HTR-8/SVneo (cell line): ENCODE measurements around the gene ESR2.
"Not testable (repeated sequence)": the region's sequence is repeated elsewhere in the genome, so short reads cannot be mapped to it uniquely, and the experiment has no call there.

Experiments used
- DNase-seq: peaks from one replicate; pipeline ENCODE4 v3.0.0; 2011; ENCODE audit warnings: low spot score, mixed read lengths; ENCODE audit not compliant: insufficient read length
- FAIRE-seq: peaks from 2 replicates; lab custom pipeline; 2011; peaks lifted over from hg19 to GRCh38; lab: Jason Lieb, UNC

ESR2 gene

DNA sequence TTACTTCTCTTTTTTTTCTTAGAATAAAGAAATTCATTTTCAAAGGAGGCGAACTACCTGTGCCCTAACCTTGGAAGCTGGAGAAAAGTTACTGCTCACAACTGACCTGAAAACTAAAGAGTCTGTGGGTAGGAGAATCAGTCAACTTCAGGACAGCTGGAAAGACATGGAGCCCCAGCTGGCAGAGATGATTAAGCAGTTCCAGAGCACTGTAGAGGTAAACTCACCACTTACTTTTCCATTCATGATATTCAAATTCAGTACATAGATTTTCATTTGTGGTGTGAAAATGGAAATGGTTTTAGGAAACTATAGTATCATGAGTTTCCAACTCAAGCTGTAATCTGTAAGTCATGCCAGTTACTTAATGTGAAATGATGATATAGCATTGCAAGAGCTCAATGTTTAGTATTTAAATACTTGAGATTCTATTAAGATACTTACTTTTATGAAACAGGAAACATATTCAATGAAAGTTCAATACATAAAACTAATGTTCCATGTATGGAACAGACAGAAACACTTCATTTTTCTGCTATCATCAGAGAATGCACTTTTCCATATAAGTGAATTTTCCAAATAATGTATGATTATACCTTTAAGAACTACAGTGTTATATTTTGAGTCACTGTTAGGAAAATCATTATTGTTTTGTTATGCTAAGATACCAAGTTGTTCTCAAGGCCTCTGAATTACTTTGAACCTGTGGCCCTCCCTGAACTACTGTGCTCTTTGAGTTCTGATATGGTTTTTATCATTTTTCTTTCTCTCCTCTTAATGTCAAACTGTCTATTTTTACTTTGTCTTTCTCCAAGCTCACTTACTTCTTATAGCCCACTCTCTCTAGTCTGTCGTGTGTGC lies 119.0 kb downstream of the ESR2 start:
- peak; percentile 88 for FAIRE-seq

DNA sequence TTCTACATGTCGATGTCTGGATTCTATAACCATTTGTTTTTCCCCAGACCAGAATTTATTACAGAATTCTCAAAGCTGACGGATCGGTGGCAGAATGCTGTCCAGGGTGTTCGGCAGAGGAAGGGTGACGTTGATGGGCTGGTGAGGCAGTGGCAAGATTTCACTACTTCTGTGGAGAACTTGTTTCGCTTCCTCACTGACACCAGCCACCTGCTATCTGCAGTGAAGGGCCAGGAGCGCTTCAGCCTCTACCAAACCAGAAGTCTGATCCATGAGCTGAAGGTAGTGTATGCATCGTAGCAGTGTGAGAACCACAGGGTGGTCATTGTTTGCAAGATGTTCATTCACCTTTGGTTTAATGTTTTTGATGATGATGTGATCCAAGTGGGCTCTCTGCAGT lies 124.0 kb downstream of the ESR2 start:
- no peak for DNase-seq
- peak; percentile 98 for FAIRE-seq

More for the DNA sequence above, 119.0 kb downstream of the ESR2 start:
- no peak for DNase-seq

DNA sequence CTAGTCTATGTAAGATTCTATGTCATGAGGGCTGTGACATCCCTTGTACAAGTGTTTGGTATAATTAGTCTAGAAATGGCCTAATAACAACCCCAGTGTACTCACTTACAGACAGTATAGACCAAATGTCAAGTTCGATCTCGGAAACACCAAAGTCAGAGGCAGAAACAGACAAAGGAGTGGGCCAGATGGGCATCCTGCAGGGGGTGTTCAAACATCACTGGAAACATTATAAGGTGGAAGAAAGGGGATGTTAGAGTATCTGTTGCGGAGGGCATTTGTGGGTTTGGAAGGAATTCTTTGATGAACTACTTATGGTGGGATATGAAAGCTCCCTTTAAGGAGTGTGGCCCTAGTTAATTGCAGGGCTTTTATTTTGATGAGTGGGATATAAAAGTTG lies 134.6 kb downstream of the ESR2 start:
- DNase-seq (no peak), FAIRE-seq (no peak)

DNA sequence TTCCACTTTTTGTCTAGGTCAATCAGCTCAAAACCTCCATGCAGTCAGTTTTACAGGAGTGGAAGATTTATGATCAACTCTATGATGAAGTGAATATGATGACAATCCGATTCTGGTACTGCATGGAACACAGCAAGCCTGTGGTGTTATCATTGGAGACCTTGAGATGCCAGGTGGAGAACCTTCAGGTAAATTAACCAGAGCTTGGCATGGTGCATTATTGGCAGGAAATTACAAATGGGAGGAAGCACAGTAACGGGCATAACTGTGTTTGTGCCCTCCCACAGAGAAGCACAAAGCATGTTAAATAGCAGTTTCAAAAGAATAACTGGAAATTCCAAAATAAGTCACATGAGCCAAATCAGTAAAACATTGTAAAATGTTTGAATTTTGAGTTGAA lies 135.6 kb downstream of the ESR2 start:
- FAIRE-seq (no peak), DNase-seq (no peak)

DNA sequence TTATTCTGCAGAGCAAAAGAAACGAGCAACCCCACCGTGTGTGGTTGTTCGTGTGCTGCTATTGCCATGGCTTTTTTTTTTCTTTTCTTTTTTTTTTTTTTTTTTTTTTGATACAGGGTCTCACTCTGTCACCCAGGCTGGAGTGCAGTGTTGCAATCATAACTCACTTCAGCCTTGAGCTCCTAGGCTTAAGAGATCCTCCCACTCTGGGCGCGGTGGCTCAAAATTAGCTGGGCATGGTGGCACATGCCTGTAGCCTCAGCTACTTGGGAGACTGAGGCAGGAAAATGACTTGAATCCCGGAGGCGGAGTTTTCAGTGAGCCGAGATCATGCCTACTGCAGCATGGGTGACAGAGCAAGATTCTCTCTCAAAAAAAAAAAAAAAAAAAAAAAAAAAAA lies 144.2 kb downstream of the ESR2 start:
- FAIRE-seq (no peak), DNase-seq (no peak)

DNA sequence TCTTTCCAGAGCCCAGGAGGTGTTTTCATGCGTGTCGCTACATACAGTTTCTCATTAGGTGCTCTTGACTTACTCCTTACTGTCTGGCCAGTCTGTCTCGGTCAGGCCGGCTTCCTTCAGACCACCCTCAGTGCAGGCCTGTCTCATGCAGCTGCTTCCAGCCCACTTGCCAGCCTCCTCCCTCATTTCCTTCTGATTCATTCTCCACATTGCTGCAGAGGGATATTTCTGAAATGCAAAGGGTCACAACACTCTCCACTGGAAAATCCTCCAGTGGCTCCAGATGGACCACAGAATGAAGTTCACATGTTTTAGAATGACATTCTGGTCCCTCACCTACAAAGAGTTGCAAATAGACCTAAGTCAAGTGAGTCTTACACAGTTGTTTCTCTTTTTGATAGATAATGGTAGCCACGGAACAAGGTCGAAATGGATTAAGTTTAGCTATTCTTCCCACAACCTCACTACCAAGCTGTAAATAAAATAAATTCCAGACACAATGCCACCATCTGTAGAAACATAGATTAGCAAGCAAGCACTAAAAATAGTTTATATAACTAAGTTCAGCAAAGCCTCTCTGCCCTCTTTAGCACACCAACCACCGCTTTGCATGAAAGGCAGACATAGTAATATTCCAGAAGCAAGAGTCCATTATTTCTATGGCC lies 146.9 kb downstream of the ESR2 start:
- FAIRE-seq = peak; percentile 92
- no peak for DNase-seq

DNA sequence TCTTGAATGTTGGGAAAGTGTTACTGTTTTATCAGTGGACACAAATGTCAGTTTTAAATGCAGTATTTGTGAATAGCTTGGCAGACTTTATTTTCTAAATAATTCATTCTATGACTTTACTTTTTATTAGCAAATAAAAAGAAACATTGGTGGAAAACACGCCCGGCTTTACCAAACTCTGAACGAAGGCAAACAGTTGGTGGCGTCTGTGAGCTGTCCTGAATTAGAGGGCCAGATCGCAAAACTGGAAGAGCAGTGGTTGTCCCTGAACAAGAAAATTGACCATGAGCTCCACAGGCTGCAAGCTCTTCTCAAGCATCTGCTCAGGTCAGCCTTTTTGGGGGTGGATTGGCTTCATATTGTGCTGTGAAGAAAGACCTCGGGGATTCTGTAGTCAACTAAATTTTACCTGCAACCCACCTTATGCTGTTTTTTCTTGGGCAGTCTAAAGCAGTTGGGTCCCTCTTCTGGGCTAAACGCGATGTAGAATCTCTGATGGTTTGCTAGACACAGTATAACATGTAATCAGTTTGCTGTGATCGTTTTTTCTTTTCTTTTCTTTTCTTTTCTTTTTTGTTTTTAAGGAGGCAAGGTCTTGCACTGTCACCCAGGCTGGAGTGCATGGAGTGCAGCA lies 156.4 kb downstream of the ESR2 start:
- FAIRE-seq = no peak

DNA sequence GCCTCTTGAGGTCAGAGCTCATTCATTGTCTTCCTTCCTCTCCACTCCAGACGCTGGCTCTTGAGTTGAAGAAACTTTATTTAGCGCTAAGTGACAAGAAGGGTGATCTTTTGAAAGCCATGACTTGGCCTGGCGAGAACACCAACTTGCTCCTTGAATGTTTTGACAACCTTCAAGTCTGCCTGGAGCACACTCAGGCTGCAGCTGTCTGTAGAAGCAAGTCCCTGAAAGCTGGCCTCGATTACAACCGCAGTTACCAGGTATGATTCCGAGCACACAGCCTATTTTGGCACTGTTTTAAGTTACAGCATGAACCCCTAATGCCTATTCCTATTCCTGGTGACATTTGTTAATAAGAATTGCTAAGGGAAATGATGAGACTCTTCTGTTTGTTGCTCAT lies 167.6 kb downstream of the ESR2 start:
- FAIRE-seq = peak; percentile 95
- DNase-seq = no peak

More for the DNA sequence above, 156.4 kb downstream of the ESR2 start:
- DNase-seq = no peak

DNA sequence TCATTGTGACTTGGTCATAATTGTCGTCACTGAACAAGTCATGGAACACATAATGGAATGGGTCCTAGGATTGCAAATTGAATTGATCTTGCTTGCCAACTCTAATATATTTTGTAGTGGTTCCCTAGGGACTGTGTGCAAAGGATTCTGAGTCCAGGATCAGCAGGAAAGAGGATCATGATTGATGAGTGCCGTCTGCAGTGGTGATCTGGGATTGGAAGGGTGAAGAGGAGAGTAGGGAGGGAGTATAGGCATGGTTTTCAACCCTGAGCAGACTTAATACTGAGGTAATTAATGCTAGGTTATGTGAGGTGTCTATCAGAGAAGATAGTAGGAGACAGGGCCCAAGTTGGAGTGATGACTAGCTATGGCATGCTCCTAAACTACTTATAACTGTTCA lies 168.9 kb downstream of the ESR2 start:
- FAIRE-seq = no peak
- DNase-seq = no peak

DNA sequence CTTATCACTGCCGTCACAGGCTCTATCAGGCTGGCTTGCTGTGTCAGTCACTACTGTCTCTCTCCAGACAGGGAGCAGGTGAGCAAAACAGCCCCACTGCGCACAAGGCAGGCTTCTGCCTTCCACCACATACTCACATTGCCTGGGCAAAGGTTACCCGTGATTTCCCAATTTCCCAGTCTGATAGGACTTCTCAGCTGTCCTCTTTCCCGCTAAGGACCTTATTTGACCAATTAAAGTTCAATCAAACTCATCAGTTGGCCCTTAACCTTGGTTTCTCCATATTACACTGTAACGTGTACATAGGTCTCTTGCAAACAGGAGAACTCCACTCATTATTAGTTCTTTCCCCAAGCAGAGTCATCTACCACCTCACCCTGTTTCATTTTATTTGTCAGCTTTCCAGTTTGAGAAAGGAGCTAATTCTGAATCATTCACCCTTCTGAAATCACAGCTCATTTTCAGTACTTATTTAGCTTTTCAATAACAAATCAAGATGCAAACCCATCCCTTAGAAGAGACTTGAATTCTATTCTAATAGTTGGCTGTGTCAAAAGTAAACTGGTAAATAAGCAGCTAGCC lies 170.8 kb downstream of the ESR2 start:
- FAIRE-seq (peak; percentile 83), DNase-seq (no peak)

DNA sequence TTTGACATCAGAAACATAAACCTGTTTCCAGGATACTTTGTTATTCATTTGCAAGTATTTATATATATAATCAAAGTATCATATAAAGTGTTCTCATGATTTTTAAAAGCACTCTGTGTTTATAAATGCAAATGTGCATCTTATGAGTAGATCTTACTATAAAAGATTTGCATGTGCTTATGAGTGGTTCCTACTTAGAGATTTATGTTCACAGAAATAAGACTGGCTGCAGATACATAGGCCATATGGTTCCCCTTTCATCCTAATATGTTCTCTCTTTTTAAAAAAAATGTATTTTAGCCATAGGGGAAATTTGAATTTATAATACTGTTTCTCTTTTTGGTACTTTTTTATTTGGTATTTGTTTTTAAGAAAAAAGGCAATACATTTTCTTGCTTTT lies 174.2 kb downstream of the ESR2 start:
- DNase-seq (no peak), FAIRE-seq (no peak)

DNA sequence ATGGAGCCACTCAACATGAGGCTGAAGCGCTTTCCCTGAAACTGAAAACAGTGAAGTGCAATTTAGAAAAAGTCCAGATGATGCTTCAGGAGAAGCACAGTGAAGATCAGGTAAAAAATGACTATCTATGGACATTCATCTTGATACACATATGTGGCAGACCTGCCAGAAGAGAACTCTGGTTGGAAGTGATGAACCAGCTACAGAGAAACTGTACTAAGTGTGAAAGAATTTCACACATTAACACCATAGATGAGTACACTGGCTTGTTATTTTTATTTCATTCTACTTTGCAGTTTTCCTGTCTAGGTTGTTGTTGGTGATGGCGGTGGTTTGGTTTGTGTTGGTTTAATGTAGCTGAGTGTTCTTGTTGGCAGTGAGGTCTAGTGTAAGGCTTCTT lies 174.7 kb downstream of the ESR2 start:
- FAIRE-seq = peak; percentile 83

DNA sequence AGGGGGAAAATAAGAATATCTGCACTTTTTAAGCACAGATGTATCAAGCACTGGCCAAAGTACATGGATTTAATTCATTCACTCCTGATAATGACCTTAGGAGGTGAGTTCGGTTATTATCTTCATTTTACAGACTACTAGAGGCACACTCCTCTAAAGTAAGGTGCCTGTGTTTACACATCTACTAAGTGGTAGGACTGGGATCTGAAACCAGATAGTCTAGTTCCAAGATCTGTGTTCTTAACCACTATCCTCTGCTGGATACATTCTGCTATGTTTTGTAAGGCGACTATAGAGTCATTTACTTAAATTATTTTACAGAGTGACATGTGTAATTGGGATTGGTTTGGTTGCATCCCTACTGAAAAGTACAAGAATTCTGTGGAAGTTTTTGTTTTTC lies 175.3 kb downstream of the ESR2 start:
- DNase-seq (no peak), FAIRE-seq (peak; percentile 72)

More for the DNA sequence above, 174.7 kb downstream of the ESR2 start:
- no peak for DNase-seq

DNA sequence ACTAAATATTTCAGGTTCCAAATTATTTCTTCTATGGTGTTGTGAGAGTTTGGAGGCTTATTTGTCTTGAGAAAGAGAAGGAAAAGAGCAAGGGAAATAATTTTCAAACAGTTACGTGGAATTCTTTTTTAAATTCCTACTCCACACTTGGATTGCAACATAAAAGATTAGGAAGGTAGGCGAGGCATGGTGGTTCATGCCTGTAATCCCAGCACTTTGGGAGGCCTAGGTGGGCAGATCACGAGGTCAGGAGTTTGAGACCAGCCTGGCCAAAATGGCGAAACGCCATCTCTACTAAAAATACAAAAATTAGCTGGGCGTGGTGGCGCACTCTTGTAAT lies 175.8 kb downstream of the ESR2 start:
- not testable (repeated sequence) for DNase-seq, FAIRE-seq

DNA sequence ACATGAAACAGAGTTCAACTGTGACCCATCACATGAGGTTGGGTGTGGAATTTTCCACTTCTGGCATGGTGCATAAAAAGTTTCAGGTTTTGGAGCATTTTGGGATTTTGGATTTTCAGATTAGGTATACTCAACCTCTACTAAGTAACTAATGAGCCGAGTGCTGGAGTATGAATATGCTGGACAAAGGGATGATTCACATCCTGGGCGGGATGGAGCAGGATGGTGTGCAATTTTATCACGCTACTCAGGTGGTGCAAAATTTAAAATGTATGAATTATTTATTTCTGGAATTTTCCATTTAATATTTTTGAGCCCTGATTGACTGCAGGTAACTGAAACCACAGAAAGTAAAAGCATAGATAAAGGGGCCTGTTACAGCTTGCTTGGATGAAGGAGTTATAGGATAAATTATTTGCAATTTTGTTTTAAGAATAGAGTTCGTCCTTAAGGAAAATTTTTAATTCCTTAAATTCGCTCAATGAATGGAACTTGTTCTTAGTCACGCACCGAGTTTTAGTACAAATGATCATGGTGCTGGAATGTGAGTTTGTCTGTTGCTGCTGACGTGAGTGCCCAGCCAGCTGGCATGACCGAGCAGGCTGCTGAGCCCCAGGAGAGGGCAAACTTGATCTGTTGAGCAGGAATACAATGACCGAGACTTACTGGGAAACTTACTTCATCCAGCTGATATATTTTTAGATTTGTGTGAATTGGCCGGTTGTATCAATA lies 176.3 kb downstream of the ESR2 start:
- FAIRE-seq = peak; percentile 82
- DNase-seq = no peak

DNA sequence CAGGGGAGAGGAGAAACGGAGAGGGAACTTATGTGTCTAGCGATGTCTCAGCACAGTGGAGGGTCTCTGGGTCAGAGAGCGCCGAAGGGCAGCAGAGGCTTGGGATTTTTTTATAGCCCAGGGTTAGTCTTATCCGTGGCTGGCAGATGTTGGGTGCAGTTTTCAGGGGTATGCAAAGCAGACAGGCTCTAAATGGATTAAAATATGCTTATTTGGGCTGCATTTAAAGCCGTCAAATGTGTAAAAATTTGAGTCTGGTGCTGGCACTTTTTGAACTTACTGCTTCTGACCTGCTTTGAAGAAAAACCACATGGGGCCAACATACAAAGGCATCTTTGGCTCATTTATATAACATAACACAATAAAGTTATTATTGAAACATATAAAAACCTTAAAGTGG lies 178.8 kb downstream of the ESR2 start:
- DNase-seq = no peak
- no peak for FAIRE-seq

DNA sequence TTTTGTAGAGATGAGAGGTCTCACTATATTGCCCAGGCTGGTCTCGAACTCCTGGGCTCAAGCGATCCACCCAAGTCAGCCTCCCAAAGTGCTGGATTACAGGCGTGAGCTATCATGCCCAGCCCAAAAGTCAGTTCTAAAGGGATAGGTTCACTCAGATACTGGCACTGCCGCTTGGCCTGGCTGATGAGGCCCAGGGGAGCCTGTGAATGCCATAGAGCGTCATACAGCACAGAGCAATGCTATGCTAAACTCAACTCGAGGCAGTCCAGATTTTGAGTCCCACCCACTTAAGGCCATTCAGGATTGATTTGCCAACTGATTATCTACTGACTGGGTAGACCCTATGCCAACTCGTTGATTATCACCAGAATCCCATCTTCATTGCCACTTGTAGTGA lies 179.4 kb downstream of the ESR2 start:
- peak; percentile 81 for FAIRE-seq
- no peak for DNase-seq

DNA sequence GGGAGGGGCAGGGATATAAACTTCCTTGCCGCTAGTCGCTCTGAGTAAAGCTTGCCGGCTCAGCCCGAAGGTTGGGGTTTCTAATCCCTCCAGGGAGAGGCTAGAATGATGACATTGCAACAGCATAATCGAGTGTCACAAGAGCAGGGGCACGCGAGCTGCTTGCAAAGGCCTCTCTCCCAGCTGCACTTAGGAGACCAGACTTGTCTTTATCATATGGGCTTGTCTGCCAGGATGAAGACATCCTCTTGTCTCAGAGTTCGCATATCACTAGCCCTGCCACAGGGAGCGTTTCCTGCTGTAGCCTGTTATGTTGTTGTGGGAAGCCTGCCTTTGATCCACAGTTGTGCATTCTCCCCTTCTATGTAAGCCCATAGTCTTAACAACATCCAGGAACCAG lies 180.0 kb downstream of the ESR2 start:
- no peak for DNase-seq
- no peak for FAIRE-seq

DNA sequence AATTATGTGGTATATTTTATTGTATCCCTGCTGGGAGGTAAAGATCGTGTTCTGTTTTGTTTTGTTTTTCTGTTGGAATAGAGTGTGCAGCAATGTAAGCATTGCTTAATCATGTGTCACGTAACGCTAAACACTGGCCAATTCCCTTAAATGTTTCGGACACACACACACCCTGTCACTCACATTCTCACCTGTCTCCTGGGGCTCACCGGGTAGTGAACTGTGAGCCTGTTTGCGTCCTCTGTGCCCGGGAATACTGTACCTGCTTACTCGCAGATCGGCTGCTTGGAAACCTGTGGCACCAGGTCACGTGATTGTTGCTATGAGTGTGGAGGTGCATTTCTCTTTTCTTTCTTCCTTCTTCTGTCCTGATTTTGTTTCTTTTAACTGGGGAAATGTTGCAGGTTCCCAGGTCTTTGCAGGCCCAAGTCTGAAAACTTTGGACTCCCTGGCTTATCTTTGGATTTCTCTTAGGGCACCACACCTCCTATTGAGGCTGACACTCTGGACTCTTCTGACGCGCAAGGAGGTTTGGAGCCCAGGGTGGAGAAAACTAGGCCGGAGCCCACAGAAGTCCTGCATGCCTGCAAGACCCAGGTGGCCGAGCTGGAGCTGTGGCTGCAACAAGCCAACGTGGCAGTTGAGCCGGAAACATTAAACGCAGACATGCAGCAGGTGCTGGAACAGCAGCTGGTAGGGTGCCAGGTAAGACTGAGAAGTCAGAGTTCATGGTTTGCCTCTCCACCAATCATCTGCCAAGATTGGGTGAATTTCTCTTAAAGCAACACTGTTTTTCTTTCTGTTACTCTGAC lies 181.1 kb downstream of the ESR2 start:
- DNase-seq (no peak), FAIRE-seq (peak; percentile 97)
